Panc1 (cell line): ENCODE measurements around the gene PROM1.

Experiments used
- TF ChIP-seq, protein P1 (sequence below): fragments of 450-650 bp; IDR thresholded peaks from 2 replicates; pipeline ENCODE4 v1.5.1; 2017; ENCODE audit warnings: mild to moderate bottlenecking
- TF ChIP-seq, protein P2 (sequence below), 2 experiments: IDR thresholded peaks; 2 replicates each; pipeline ENCODE4 v1.6.1; 2011 to 2012; ENCODE audit warnings: low read depth in 2 of 2, control low read depth in 1 of 2, low read length in 1 of 2, mild to moderate bottlenecking in 1 of 2, moderate library complexity in 1 of 2; ENCODE audit not compliant: insufficient read depth in 1 of 2

DNA sequence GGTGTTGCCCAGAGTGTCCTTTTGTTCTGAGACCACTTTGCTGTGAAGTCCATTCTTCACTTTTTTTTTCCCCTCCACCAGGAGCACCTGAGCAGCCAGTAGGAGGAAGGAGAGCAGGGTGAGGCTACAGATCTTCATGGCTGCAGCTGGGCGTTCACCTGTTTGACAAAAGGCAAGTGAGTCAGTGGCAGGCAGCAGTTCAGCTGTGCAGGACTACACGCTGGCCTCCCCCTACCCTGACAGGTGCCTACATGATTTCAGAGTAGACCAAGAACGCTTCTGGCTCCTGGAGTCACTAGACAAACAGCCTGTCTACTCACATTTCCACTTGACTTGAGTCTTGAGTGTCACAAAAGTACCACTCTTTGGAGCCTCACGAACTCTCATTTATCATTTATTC lies 147.3 kb downstream of the PROM1 start:
- TF ChIP-seq, protein P1, sequence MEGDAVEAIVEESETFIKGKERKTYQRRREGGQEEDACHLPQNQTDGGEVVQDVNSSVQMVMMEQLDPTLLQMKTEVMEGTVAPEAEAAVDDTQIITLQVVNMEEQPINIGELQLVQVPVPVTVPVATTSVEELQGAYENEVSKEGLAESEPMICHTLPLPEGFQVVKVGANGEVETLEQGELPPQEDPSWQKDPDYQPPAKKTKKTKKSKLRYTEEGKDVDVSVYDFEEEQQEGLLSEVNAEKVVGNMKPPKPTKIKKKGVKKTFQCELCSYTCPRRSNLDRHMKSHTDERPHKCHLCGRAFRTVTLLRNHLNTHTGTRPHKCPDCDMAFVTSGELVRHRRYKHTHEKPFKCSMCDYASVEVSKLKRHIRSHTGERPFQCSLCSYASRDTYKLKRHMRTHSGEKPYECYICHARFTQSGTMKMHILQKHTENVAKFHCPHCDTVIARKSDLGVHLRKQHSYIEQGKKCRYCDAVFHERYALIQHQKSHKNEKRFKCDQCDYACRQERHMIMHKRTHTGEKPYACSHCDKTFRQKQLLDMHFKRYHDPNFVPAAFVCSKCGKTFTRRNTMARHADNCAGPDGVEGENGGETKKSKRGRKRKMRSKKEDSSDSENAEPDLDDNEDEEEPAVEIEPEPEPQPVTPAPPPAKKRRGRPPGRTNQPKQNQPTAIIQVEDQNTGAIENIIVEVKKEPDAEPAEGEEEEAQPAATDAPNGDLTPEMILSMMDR, result no peak
- TF ChIP-seq, protein P2, sequence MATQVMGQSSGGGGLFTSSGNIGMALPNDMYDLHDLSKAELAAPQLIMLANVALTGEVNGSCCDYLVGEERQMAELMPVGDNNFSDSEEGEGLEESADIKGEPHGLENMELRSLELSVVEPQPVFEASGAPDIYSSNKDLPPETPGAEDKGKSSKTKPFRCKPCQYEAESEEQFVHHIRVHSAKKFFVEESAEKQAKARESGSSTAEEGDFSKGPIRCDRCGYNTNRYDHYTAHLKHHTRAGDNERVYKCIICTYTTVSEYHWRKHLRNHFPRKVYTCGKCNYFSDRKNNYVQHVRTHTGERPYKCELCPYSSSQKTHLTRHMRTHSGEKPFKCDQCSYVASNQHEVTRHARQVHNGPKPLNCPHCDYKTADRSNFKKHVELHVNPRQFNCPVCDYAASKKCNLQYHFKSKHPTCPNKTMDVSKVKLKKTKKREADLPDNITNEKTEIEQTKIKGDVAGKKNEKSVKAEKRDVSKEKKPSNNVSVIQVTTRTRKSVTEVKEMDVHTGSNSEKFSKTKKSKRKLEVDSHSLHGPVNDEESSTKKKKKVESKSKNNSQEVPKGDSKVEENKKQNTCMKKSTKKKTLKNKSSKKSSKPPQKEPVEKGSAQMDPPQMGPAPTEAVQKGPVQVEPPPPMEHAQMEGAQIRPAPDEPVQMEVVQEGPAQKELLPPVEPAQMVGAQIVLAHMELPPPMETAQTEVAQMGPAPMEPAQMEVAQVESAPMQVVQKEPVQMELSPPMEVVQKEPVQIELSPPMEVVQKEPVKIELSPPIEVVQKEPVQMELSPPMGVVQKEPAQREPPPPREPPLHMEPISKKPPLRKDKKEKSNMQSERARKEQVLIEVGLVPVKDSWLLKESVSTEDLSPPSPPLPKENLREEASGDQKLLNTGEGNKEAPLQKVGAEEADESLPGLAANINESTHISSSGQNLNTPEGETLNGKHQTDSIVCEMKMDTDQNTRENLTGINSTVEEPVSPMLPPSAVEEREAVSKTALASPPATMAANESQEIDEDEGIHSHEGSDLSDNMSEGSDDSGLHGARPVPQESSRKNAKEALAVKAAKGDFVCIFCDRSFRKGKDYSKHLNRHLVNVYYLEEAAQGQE (IDR thresholded peaks at IDR 0.05; ENCODE audit: insufficient read depth in 1 of 2, low read depth in 2 of 2, low read length in 1 of 2), result no peak
